Tongue (tissue), 2 donors: Measurements from ENCODE around the gene CACNA2D3. TPM values are rescaled to one million over a fixed set of nuclear protein-coding genes. Genes with fewer than 3 reads are reported as not detected.

Experiments used
- DNase-seq: peaks from one replicate; pipeline ENCODE4 v3.0.0-alpha.2; 2015
- total RNA-seq: library from RNA; depleted of rRNA; stranded (reverse); fragments of >200 nt; gene quantifications from one replicate; pipeline ENCODE4 v1.2.3, GENCODE V29; 2014

Gene CACNA2D3
- total RNA-seq, 1 donor from 2014 or later: 2.5 TPM

GRCh38 chr3:54696313-54696712 lies 574.0 kb downstream of the CACNA2D3 start:
- no peak for DNase-seq

GRCh38 chr3:54698054-54698453 lies 575.7 kb downstream of the CACNA2D3 start:
- no peak for DNase-seq

- peak; percentile 70 for DNase-seq
These were observed 581.6 kb downstream of the CACNA2D3 start for GRCh38 chr3:54703923-54704322.

GRCh38 chr3:54705730-54706129 lies 583.4 kb downstream of the CACNA2D3 start:
- peak; percentile 71 for DNase-seq

- peak; percentile 87 for DNase-seq
These were observed 584.4 kb downstream of the CACNA2D3 start for GRCh38 chr3:54706738-54707137.

- DNase-seq: no peak
These were observed 587.4 kb downstream of the CACNA2D3 start for GRCh38 chr3:54709785-54710184.

- DNase-seq: no peak
These were observed 588.6 kb downstream of the CACNA2D3 start for GRCh38 chr3:54710954-54711353.

- peak; percentile 52 for DNase-seq
These were observed 590.2 kb downstream of the CACNA2D3 start for GRCh38 chr3:54712539-54712938.

- DNase-seq: no peak
These were observed 590.7 kb downstream of the CACNA2D3 start for GRCh38 chr3:54713031-54713430.

- DNase-seq: no peak
These were observed 591.1 kb downstream of the CACNA2D3 start for GRCh38 chr3:54713455-54713854.

- no peak for DNase-seq
These were observed 591.7 kb downstream of the CACNA2D3 start for GRCh38 chr3:54714035-54714434.

- no peak for DNase-seq
These were observed 595.2 kb downstream of the CACNA2D3 start for GRCh38 chr3:54717506-54717905.

- DNase-seq: no peak
These were observed 597.6 kb downstream of the CACNA2D3 start for GRCh38 chr3:54719914-54720313.

- DNase-seq: no peak
These were observed 598.3 kb downstream of the CACNA2D3 start for GRCh38 chr3:54720604-54721003.

GRCh38 chr3:54731732-54732445 lies 609.5 kb downstream of the CACNA2D3 start:
- DNase-seq: peak; percentile 40

- DNase-seq: peak; percentile 96
These were observed 611.0 kb downstream of the CACNA2D3 start for GRCh38 chr3:54733106-54734006.

GRCh38 chr3:54736459-54736858 lies 614.1 kb downstream of the CACNA2D3 start:
- no peak for DNase-seq

- no peak for DNase-seq
These were observed 621.4 kb downstream of the CACNA2D3 start for GRCh38 chr3:54743755-54744154.

- DNase-seq: no peak
These were observed 621.9 kb downstream of the CACNA2D3 start for GRCh38 chr3:54744291-54744690.

GRCh38 chr3:54745843-54746242 lies 623.5 kb downstream of the CACNA2D3 start:
- DNase-seq: no peak

GRCh38 chr3:54746722-54747121 lies 624.4 kb downstream of the CACNA2D3 start:
- no peak for DNase-seq

GRCh38 chr3:54755756-54756155 lies 633.4 kb downstream of the CACNA2D3 start:
- no peak for DNase-seq

- no peak for DNase-seq
These were observed 634.0 kb downstream of the CACNA2D3 start for GRCh38 chr3:54756330-54756731.
